Tibial nerve (tissue), 4 donors: ENCODE results near the gene MIOX.

Experiments used
- EP300 ChIP-seq, 2 donors: sonication (generic); formaldehyde crosslinking; IDR thresholded peaks; one replicate each; pipeline ENCODE4 v1.6.1; 2017; ENCODE audit warnings: antibody characterized with exemption in 2 of 2, mild to moderate bottlenecking in 1 of 2
- TF ChIP-seq, protein P1 (sequence below), 5 experiments: fragments of 200-600 bp in 3 of 5; fragments of 450-650 bp in 2 of 5; sonication (generic) in 3 of 5; IDR thresholded peaks; one replicate each; pipeline ENCODE4 v1.5.1; 2016 to 2019; ENCODE audit warnings: antibody characterized with exemption in 5 of 5, mild to moderate bottlenecking in 3 of 5, moderate library complexity in 2 of 5

DNA sequence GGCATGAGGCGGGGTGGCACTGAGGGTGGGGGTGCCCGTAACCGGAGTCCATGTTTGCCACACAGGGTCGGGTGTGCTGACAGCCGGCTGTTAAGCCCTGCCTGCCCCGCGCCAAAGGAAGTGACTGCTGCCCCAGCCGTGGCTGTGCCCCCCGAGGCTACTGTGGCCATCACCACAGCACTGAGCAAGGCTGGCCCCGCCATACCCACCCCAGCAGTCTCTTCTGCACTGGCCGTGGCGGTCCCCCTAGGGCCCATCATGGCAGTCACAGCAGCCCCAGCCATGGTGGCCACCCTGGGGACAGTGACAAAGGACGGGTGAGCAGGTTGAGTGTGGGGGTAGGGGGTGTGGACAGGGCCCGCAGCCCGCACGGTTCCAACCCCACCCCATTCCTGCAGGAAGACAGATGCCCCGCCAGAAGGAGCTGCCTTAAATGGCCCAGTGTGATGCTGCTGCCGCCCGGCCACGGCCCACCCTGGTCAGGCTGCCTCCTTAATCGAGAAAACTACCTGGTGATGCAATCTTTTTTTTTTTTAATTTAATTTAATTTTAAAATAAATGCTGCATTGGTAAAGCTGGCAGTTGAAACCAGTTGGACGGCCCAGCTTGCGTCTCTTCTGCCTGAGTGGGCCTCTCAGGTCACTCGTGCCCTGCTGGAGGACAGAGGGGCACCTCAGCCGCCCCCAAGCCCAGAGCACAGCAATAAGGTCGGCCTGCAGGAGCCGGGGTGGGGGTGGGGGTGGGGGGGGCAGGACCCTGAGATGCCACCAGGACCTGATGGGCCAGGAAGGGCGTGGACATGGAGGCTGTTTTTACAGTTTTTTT is 42.6 kb upstream of the MIOX start:
- TF ChIP-seq, protein P1, sequence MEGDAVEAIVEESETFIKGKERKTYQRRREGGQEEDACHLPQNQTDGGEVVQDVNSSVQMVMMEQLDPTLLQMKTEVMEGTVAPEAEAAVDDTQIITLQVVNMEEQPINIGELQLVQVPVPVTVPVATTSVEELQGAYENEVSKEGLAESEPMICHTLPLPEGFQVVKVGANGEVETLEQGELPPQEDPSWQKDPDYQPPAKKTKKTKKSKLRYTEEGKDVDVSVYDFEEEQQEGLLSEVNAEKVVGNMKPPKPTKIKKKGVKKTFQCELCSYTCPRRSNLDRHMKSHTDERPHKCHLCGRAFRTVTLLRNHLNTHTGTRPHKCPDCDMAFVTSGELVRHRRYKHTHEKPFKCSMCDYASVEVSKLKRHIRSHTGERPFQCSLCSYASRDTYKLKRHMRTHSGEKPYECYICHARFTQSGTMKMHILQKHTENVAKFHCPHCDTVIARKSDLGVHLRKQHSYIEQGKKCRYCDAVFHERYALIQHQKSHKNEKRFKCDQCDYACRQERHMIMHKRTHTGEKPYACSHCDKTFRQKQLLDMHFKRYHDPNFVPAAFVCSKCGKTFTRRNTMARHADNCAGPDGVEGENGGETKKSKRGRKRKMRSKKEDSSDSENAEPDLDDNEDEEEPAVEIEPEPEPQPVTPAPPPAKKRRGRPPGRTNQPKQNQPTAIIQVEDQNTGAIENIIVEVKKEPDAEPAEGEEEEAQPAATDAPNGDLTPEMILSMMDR (IDR thresholded peaks at IDR 0.05): no peak
- TF ChIP-seq EP300 (IDR thresholded peaks at IDR 0.05): no peak
